NT2/D1 (cell line): ENCODE measurements around the gene DEFB116.
"Not testable (repeated sequence)": the region's sequence is repeated elsewhere in the genome, so short reads cannot be mapped to it uniquely, and the experiment has no call there.

Experiments used
- DNase-seq: peaks from one replicate; pipeline ENCODE4 v3.0.0-alpha.2; 2011; ENCODE audit warnings: low read depth, low spot score
- H3K27me3 ChIP-seq: 2 replicates; pipeline ENCODE4 v1.6.0; 2011; ENCODE audit warnings: mild to moderate bottlenecking; ENCODE audit not compliant: insufficient read length, insufficient read depth
- H3K36me3 ChIP-seq: 2 replicates; pipeline ENCODE4 v1.6.1; 2011; ENCODE audit warnings: mild to moderate bottlenecking, low read length, mixed read lengths; ENCODE audit not compliant: insufficient read depth, insufficient read length
- H3K4me1 ChIP-seq: 2 replicates; pipeline ENCODE4 v1.5.1; 2011; ENCODE audit not compliant: insufficient read depth, insufficient read length
- H3K4me3 ChIP-seq: 2 replicates; pipeline ENCODE4 v1.5.1; 2011; ENCODE audit warnings: low read depth; ENCODE audit not compliant: insufficient read length
- H3K9ac ChIP-seq: 2 replicates; pipeline ENCODE4 v1.6.0; 2011; ENCODE audit warnings: low read depth; ENCODE audit not compliant: insufficient read length
- H3K9me3 ChIP-seq: 2 replicates; pipeline ENCODE4 v1.5.1; 2011; ENCODE audit warnings: mild to moderate bottlenecking, low read length; ENCODE audit not compliant: insufficient read depth
- SUZ12 ChIP-seq: IDR thresholded peaks from 2 replicates; pipeline ENCODE4 v1.6.1; 2011; ENCODE audit not compliant: insufficient read length, insufficient read depth; ENCODE audit errors: extremely low read depth
- YY1 ChIP-seq: IDR thresholded peaks from 2 replicates; pipeline ENCODE4 v1.6.1; 2011; ENCODE audit not compliant: insufficient read length, insufficient read depth
- ZNF274 ChIP-seq: IDR thresholded peaks from 2 replicates; pipeline ENCODE4 v1.6.1; 2011; ENCODE audit warnings: mild to moderate bottlenecking, low read depth, low read length

Gene DEFB116, protein sequence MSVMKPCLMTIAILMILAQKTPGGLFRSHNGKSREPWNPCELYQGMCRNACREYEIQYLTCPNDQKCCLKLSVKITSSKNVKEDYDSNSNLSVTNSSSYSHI

DNA sequence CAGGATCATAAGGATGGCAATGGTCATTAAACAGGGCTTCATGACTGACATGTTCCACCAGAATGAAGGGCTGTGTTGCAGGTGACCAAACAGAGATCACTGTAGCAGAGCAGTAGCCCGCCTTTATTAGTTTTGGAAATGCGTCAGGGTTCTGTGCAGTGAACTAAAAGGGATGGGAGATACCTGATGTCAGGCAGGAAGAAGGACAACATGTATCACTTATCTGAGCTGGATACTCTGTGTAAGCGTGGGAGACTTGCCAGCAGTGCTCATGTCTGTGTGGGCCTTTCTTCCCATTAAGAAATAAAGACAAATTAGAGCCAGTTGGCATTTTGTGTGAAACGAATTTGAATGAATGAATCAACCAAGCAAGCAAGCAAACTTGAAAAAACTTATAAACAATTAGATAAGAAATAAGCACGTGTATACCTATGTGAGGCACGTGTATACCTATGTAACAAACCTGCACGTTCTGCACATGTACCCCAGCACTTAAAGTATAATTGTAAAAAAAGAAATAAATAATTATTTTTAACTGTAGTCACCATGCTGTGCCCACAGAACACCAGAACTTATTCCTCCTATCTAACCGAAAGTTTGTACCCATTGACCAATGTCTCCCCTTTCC is at the start of gene DEFB116:
Gene DEFB116 (minus strand): TSS at position 51 of the 628 bp plus-strand sequence. CDS start 0 bp downstream, at position 51.
- H3K36me3 ChIP-seq = no peaks in the 10 kb centered on the region
- H3K4me3 ChIP-seq = no peak within 1 kb of the TSS
- H3K9me3 ChIP-seq = peaks cover 13% of the 10 kb centered on the region; the same call in 1 of the 2 replicates
- H3K4me1 ChIP-seq = no peaks in the 10 kb centered on the region
- H3K9ac ChIP-seq = no peak within 1 kb of the TSS
- TF ChIP-seq YY1 (no peak), SUZ12 (no peak), ZNF274 (no peak)
- H3K27me3 ChIP-seq = peaks cover 28% of the 10 kb centered on the region
- DNase-seq = no peak

DNA sequence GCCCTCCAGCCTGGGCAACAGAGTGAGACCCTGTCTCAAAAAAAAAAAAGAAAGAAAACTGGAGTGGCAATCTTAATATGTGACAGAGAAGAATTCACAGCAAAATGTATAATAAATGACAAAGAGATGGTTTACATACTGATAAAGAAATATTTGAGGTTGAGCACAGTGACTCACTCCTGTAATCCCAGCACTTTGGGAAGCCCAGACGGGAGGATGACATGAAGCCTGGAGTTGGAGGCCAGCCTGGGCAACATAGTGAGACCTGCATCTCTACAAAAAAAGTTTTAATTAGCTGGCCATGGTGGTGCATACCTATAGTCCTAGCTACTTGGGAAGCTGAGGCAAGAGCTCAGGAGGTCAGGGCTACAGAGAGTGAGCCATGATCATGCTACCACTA is 47.6 kb upstream of the DEFB116 start:
- Histone ChIP-seq H3K9me3 (no peaks in the 10 kb centered on the region), H3K4me3 (no peak overlapping the region), H3K9ac (no peak overlapping the region), H3K27me3 (no peaks in the 10 kb centered on the region), H3K4me1 (no peaks in the 10 kb centered on the region), H3K36me3 (no peaks in the 10 kb centered on the region)
- TF ChIP-seq ZNF274 (no peak), YY1 (no peak), SUZ12 (no peak)
- no peak for DNase-seq

DNA sequence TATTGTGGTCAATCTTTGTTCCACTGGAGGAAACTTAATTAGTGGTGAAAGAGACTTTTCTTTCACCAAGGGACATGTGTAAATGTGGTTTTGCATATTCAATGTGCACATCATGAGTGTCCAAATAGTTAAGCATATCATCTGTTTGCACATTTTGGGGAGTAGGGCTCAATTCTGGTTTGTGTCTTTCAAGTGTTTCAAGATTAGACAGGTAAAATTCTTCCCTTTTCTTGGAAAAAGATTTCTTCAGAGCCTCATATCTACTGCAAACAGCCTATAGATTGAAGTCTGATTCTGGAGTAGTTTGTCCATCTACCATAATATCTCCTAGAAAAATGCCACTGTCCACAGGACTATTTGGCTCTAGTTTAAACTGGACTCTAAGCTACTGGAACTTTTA is 33.1 kb upstream of the DEFB116 start:
- no peaks in the 10 kb centered on the region for H3K36me3 ChIP-seq
- no peaks in the 10 kb centered on the region for H3K9me3 ChIP-seq
- no peaks in the 10 kb centered on the region for H3K4me1 ChIP-seq
- H3K9ac ChIP-seq = no peak overlapping the region
- DNase-seq = no peak
- TF ChIP-seq YY1 (no peak), ZNF274 (no peak), SUZ12 (no peak)
- no peak overlapping the region for H3K4me3 ChIP-seq
- H3K27me3 ChIP-seq = no peaks in the 10 kb centered on the region

DNA sequence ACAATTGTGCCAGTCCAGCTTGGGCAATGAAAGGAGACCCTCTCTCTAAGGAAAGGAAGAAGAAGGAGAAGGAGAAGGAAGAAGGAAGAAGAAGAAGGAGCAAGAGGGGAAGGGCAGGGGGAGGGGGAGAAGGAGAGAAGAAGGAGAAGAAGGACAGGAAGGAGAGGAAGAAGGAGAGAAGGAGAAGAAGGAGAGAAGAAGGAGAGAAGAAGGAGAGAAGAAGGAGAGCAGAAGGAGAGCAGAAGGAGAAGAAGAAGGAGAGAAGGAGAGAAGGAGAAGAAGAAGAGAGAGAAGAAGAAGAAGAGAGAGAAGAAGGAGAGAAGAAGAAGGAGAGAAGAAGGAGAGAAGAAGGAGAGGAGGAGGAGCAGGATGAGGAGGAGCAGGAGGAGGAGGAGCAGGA is 22.5 kb upstream of the DEFB116 start:
- DNase-seq = no peak
- TF ChIP-seq YY1 (no peak), ZNF274 (no peak), SUZ12 (no peak)
- no peaks in the 10 kb centered on the region for H3K4me1 ChIP-seq
- no peaks in the 10 kb centered on the region for H3K27me3 ChIP-seq
- H3K9me3 ChIP-seq = peaks cover 13% of the 10 kb centered on the region
- H3K9ac ChIP-seq = no peak overlapping the region
- no peaks in the 10 kb centered on the region for H3K36me3 ChIP-seq
- H3K4me3 ChIP-seq = no peak overlapping the region

DNA sequence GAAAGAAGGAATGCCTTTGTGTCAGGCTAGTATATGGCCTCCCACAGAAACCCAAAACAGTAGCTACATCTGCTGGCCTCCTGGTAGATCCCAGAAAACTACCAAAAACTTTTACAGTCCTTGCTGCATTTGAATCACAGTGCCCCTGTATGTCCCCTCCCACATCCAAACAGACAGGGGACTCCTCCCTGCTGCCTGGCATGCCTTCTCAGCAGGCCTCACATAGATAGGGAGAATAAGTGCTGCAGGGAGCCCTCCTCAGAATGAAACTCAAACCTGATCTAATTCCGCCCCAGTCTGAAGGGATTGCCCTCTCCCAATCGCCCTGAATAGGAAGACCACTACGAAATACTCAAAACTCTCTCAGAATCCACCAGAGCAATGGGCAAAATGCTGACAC is 14.1 kb upstream of the DEFB116 start:
- peak; percentile 72 for DNase-seq
- TF ChIP-seq ZNF274 (no peak), SUZ12 (no peak), YY1 (no peak)
- Histone ChIP-seq H3K4me1 (no peaks in the 10 kb centered on the region), H3K4me3 (no peak overlapping the region), H3K9me3 (peaks cover 15% of the 10 kb centered on the region), H3K27me3 (no peaks in the 10 kb centered on the region), H3K36me3 (no peaks in the 10 kb centered on the region), H3K9ac (no peak overlapping the region)

DNA sequence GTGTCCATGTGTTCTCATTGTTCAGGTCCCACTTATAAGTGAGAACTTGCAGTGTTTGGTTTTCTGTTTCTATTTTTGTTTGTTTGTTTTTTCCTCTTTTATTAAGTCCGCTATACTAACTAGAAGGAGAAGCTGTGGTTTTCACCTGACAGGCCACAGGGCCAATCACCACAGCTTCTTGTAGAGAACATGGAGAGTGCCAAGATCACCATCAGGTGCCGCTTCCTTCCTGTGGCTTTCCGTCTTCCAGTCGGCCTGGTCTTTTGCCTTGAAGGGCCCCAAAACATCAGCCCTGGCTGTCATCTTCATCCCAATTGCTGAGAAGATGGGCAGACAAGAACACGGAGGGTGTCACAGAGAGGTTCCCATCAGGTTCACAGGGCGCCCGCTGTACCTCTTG is 23.4 kb downstream of the DEFB116 start:
- not testable (repeated sequence) for DNase-seq, H3K36me3 ChIP-seq, H3K4me3 ChIP-seq, H3K4me1 ChIP-seq, H3K9ac ChIP-seq, H3K9me3 ChIP-seq
- H3K27me3 ChIP-seq = peaks cover 51% of the 10 kb centered on the region

DNA sequence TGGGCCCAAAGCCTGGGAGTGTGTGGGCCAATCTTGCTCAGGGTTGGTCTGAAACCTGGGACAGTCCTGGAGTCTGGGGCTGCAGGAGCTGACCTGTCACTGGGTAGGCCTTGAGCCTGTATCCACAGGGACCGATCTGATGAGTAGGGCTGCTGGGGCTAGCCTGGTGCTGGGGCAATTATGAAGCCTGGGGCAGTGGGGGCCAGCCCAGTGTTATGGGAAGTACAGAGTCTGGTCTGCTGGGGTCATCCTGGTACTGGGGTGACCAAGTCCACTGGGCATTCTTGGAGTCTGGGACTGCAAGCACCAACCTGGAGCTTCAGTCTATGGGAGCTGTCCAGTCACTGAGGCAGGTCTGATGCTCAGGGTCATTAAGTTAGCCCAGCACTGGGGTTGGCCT is 30.2 kb downstream of the DEFB116 start:
- H3K27me3 ChIP-seq = peaks cover 15% of the 10 kb centered on the region
- no peaks in the 10 kb centered on the region for H3K9me3 ChIP-seq
- H3K4me1 ChIP-seq = no peaks in the 10 kb centered on the region
- DNase-seq = no peak
- no peak overlapping the region for H3K4me3 ChIP-seq
- TF ChIP-seq YY1 (no peak), ZNF274 (no peak)
- no peaks in the 10 kb centered on the region for H3K36me3 ChIP-seq
- no peak overlapping the region for H3K9ac ChIP-seq
